ENCODE results near the gene B3GALT5. TPM values are rescaled to one million over a fixed set of nuclear protein-coding genes. Genes with fewer than 3 reads are reported as not detected.

Gene B3GALT5
- total RNA-seq, 1 donor from 2014 or later: 2.5 TPM

DNA sequence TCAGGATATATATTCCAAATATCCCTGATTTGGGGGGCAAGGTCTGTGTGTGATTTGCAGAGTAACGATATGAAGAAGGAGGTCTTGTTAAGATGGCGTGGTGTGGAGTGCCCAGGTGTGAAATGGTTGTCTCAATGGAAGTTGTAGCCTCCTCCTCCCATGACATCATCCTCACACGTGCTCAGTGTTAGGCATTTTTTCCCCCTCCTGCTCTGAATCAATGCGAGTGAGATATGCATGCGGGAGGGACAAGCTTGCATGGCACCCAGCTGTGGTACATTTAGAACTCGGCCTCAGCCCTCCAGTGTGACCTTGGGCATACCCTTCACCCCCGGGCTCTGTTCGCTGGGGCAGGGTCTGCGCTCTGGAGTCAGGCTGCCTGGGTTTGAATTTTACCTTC lies 55.6 kb downstream of the B3GALT5 start:
- no peak overlapping the region for H2AFZ ChIP-seq (ENCODE audit: low read depth, low read length)
- Mint-ChIP-seq H3K36me3 (ENCODE audit: low read depth, unreplicated experiment) (peaks cover 11% of the 10 kb centered on the region), H3K4me1 (ENCODE audit: low read depth, unreplicated experiment) (peaks cover 3% of the 10 kb centered on the region), H3K27ac (ENCODE audit: unreplicated experiment) (no peak overlapping the region), H3K9me3 (ENCODE audit: unreplicated experiment) (peaks cover 2% of the 10 kb centered on the region), H3K27me3 (ENCODE audit: low read depth, unreplicated experiment) (peaks cover 4% of the 10 kb centered on the region), H3K4me3 (ENCODE audit: unreplicated experiment) (no peak overlapping the region)
- no peak overlapping the region for H3K4me3 ChIP-seq (ENCODE audit: insufficient read depth, low read depth, low read length)
- H3K9me3 ChIP-seq (ENCODE audit: insufficient read depth, low read depth, low read length): no peaks in the 10 kb centered on the region
- no peaks in the 10 kb centered on the region for H4K20me1 ChIP-seq (ENCODE audit: insufficient read depth, low read length)
- DNase-seq (ENCODE audit: low read depth): no peak
- no peak for FAIRE-seq
- H3K27me3 ChIP-seq (ENCODE audit: insufficient read depth, low read length): no peaks in the 10 kb centered on the region
- no peak overlapping the region for H3K27ac ChIP-seq (ENCODE audit: low read depth, low read length)
- H3K4me1 ChIP-seq (ENCODE audit: insufficient read depth, low read length): no peaks in the 10 kb centered on the region
- no peaks in the 10 kb centered on the region for H3K36me3 ChIP-seq (ENCODE audit: insufficient read depth, low read length)
- TF ChIP-seq, protein P1, sequence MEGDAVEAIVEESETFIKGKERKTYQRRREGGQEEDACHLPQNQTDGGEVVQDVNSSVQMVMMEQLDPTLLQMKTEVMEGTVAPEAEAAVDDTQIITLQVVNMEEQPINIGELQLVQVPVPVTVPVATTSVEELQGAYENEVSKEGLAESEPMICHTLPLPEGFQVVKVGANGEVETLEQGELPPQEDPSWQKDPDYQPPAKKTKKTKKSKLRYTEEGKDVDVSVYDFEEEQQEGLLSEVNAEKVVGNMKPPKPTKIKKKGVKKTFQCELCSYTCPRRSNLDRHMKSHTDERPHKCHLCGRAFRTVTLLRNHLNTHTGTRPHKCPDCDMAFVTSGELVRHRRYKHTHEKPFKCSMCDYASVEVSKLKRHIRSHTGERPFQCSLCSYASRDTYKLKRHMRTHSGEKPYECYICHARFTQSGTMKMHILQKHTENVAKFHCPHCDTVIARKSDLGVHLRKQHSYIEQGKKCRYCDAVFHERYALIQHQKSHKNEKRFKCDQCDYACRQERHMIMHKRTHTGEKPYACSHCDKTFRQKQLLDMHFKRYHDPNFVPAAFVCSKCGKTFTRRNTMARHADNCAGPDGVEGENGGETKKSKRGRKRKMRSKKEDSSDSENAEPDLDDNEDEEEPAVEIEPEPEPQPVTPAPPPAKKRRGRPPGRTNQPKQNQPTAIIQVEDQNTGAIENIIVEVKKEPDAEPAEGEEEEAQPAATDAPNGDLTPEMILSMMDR (IDR thresholded peaks at IDR 0.05; ENCODE audit: insufficient read depth, low read depth, low read length): no peak
- no peak for TF ChIP-seq EZH2 (IDR thresholded peaks at IDR 0.05; ENCODE audit: insufficient read depth, low read length)
- no peak overlapping the region for H3K9ac ChIP-seq (ENCODE audit: low read length)
- no peaks in the 10 kb centered on the region for H3K79me2 ChIP-seq (ENCODE audit: insufficient read depth, low read length)
- no peak overlapping the region for H3K4me2 ChIP-seq (ENCODE audit: low read length)

DNA sequence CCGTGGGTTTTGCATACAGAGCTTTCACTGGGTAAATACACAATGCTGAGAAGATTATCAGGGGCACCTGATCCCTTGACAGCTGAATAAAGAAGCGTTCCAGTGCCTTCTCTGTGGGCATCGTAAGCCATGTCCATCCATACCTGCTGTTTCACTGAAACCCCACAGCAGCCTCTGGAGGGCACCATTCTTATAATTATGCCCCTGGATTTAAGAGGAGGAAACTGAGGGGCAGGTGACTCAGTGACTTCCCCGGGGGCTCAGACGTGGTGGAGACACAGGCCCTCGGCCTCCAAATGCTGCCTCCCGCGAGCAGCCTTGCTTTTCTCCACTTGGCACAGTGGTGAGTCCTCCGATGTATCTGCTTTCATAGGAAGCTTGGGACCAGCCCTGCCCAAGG lies 56.7 kb downstream of the B3GALT5 start:
- Histone ChIP-seq H3K36me3 (ENCODE audit: insufficient read depth, low read length) (no peaks in the 10 kb centered on the region), H3K27me3 (ENCODE audit: insufficient read depth, low read length) (no peaks in the 10 kb centered on the region), H3K9me3 (ENCODE audit: insufficient read depth, low read depth, low read length) (no peaks in the 10 kb centered on the region), H2AFZ (ENCODE audit: low read depth, low read length) (no peak overlapping the region), H3K4me2 (ENCODE audit: low read length) (no peak overlapping the region), H3K4me1 (ENCODE audit: insufficient read depth, low read length) (no peaks in the 10 kb centered on the region), H3K27ac (ENCODE audit: low read depth, low read length) (no peak overlapping the region), H3K4me3 (ENCODE audit: insufficient read depth, low read depth, low read length) (no peak overlapping the region), H4K20me1 (ENCODE audit: insufficient read depth, low read length) (no peaks in the 10 kb centered on the region), H3K79me2 (ENCODE audit: insufficient read depth, low read length) (no peaks in the 10 kb centered on the region), H3K9ac (ENCODE audit: low read length) (no peak overlapping the region)
- H3K9me3 Mint-ChIP-seq (ENCODE audit: unreplicated experiment): peaks cover 2% of the 10 kb centered on the region
- H3K27me3 Mint-ChIP-seq (ENCODE audit: low read depth, unreplicated experiment): peaks cover 2% of the 10 kb centered on the region
- peaks cover 3% of the 10 kb centered on the region for H3K4me1 Mint-ChIP-seq (ENCODE audit: low read depth, unreplicated experiment)
- peaks cover 5% of the 10 kb centered on the region for H3K36me3 Mint-ChIP-seq (ENCODE audit: low read depth, unreplicated experiment)
- H3K4me3 Mint-ChIP-seq (ENCODE audit: unreplicated experiment): no peak overlapping the region
- DNase-seq (ENCODE audit: low read depth) (no peak), FAIRE-seq (no peak)
- H3K27ac Mint-ChIP-seq (ENCODE audit: unreplicated experiment): no peak overlapping the region
- TF ChIP-seq, protein P1 (IDR thresholded peaks at IDR 0.05; ENCODE audit: insufficient read depth, low read depth, low read length): no peak
- no peak for TF ChIP-seq EZH2 (IDR thresholded peaks at IDR 0.05; ENCODE audit: insufficient read depth, low read length)

GRCh38 chr21:39669976-39670661 lies 57.4 kb downstream of the B3GALT5 start:
- no peak for FAIRE-seq

More at GRCh38 chr21:39669976-39670661, 57.4 kb downstream of the B3GALT5 start:
- Histone ChIP-seq H3K4me3 (ENCODE audit: insufficient read depth, low read depth, low read length) (no peak overlapping the region), H4K20me1 (ENCODE audit: insufficient read depth, low read length) (no peaks in the 10 kb centered on the region), H3K79me2 (ENCODE audit: insufficient read depth, low read length) (no peaks in the 10 kb centered on the region), H3K27ac (ENCODE audit: low read depth, low read length) (no peak overlapping the region), H3K9ac (ENCODE audit: low read length) (no peak overlapping the region), H3K27me3 (ENCODE audit: insufficient read depth, low read length) (no peaks in the 10 kb centered on the region), H3K4me2 (ENCODE audit: low read length) (no peak overlapping the region), H3K36me3 (ENCODE audit: insufficient read depth, low read length) (no peaks in the 10 kb centered on the region), H3K9me3 (ENCODE audit: insufficient read depth, low read depth, low read length) (no peaks in the 10 kb centered on the region), H3K4me1 (ENCODE audit: insufficient read depth, low read length) (no peaks in the 10 kb centered on the region), H2AFZ (ENCODE audit: low read depth, low read length) (no peak overlapping the region)
- peaks cover 3% of the 10 kb centered on the region for H3K9me3 Mint-ChIP-seq (ENCODE audit: unreplicated experiment)
- TF ChIP-seq EZH2 (IDR thresholded peaks at IDR 0.05; ENCODE audit: insufficient read depth, low read length): no peak
- TF ChIP-seq, protein P1 (IDR thresholded peaks at IDR 0.05; ENCODE audit: insufficient read depth, low read depth, low read length): no peak
- H3K4me1 Mint-ChIP-seq (ENCODE audit: low read depth, unreplicated experiment): peaks cover 3% of the 10 kb centered on the region
- peaks cover 2% of the 10 kb centered on the region for H3K27me3 Mint-ChIP-seq (ENCODE audit: low read depth, unreplicated experiment)
- H3K4me3 Mint-ChIP-seq (ENCODE audit: unreplicated experiment): no peak overlapping the region
- H3K27ac Mint-ChIP-seq (ENCODE audit: unreplicated experiment): no peak overlapping the region
- no peak for DNase-seq (ENCODE audit: low read depth)
- peaks cover 1% of the 10 kb centered on the region for H3K36me3 Mint-ChIP-seq (ENCODE audit: low read depth, unreplicated experiment)
